GM21360 (cell line): Measurements from ENCODE around the gene PRICKLE4.
A peak's percentile ranks its signal among the peaks of the same experiment; 100 is the strongest.

Experiments used
- ATAC-seq: cut with Tn5 transposase; IDR thresholded peaks from one replicate; pipeline ENCODE4 v1.9.1; 2021; ENCODE audit warnings: mild to moderate bottlenecking, moderate library complexity; ENCODE audit not compliant: unreplicated experiment

PRICKLE4 gene

DNA sequence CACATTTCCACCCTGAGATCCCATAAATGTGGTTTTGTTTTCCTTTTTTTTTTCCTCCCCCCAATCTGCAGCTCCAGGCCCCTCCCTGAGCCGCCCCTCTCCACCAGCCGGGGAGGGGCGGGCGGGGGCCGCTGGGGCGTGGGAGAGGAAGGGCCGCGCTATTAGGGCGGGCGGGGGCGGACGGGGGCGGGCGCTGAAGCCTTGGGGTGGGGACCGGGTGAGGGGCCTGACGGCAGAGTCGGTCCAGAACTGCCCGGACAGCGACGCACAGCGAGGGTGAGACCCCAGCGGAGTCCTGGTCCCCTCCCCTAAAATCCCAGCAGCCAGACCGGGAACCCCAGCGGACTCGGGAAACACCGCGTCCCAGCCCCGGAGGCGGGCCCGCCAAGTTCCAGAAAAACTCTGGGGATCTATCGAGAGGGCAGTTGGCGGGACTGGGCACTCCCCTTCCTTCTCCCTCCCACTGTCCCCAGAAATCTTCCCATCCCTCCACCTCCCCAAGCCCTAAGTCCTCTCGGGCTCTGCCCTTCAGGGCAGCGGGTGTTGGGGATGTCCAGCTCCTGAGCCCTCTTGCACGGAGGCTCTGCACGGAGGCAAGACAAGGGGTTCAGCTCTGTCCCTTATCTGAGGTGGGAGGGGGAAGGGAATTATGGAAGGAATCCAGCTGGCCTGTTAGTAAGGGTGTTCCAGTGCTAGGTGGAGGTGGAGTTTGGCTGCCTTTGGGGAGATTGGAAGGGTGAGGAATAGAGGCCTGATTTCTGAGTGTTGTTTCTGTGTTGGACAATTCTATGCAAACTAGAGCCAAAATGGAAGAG, at the start of gene PRICKLE4:
PRICKLE4 (plus strand) TSS at position 232 of the 815 bp plus-strand sequence. CDS start 2,692 bp downstream, outside the sequence.
- ATAC-seq = no peak

- ATAC-seq = no peak
Measured at GRCh38 chr6:41731561-41732086, 49.0 kb upstream of the PRICKLE4 start.

- no peak for ATAC-seq
Measured at GRCh38 chr6:41732149-41732548, 48.4 kb upstream of the PRICKLE4 start.

DNA sequence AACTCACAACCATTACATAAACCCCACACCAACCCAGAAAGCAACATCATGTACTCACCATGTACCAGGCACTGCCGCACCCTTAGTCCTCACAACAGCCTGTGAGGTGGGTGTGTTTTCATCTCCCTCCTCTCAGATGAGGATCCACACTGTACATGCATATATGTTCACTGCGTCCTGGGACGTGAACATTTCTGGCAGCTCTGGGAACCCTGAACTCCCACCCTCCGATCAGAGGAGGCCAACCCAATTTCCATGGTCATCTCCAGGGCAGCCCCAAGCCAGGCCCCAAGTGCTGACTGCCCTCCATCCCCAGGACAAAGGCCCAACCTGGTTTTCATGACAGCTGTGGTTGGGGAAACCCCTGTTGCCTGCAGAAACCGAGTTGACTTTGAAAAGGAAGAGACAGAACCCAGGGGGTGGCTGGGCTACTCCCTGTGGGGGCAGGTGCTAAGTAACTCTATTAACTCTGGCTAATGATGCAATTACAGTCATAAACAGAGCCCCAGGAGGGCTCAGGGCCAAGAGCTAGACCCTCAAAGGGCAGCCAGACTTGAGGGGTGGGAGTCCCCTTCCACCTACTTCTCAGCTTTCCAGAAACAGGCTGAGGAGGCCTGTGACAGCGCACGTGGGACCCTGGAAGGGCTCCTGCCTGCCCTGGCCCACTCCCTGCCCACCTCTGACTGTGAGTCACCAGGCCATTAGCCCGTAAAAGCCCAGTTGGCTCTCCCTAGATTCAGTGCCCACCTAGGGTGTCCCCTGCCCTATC, 47.8 kb upstream of the PRICKLE4 start:
- no peak for ATAC-seq

DNA sequence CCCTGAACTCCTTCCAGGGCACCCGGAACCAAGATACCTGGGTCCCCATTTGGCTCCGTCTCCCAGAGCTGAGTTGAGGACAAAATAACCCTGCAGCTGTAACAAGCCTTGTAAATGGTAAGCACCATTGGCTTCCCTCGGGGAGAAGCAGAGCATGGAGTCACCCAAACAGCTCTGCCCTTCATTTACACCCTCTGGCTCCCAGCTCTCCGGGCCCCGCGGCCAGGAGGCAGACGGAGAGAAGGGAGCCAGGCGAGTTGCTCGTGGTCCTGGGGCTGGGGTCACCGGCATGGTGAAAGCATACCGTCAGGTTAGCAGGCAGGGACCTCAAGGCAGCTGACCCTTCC, 47.2 kb upstream of the PRICKLE4 start:
- no peak for ATAC-seq

DNA sequence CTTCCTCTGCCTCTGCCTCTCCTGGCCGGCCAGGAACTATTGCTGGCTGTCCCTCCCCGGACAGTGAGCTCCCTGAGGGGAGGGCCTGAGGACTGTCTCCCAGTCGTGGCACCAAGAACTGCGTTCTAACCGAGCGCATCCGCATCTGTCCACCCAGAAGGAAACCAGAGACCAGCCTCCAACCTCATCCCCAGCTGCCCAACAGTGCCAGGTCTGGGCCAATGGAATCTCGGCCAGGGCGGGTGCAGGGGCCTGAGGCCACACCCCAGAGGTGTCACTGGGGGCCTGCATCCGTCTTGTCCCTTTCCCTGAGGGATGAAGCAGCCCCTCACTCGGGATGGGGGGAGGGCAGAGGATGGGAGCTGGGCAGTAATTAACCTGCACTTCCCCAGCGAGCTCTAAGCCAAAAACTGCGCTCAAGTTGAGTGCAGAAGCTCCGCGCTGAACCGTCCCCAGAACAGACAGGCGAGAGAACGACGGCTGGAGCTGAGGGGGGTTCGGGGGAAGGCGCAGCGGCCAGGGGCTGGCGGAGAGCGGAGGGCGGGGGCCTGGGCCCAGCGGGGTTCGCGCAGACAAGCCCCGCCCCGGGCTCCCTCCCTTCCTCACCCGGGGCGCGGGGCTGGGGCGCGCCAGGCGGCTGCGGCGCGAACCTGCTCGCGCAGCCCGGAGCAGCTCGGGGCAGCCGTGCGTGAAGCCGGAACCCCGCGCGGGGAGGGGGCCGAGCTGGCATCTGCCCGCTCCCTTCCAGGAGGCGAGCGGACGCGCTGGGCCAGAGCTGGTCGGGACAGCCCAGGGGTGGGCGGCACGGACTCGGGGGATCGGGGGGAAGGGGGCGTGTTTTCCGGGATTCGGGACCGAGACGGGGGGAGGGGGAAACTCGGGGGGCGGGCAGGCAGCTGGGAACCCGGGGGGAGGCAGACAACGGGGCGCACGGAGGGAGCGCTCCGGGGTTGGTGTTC, 46.6 kb upstream of the PRICKLE4 start:
- ATAC-seq = peak; percentile 43

DNA sequence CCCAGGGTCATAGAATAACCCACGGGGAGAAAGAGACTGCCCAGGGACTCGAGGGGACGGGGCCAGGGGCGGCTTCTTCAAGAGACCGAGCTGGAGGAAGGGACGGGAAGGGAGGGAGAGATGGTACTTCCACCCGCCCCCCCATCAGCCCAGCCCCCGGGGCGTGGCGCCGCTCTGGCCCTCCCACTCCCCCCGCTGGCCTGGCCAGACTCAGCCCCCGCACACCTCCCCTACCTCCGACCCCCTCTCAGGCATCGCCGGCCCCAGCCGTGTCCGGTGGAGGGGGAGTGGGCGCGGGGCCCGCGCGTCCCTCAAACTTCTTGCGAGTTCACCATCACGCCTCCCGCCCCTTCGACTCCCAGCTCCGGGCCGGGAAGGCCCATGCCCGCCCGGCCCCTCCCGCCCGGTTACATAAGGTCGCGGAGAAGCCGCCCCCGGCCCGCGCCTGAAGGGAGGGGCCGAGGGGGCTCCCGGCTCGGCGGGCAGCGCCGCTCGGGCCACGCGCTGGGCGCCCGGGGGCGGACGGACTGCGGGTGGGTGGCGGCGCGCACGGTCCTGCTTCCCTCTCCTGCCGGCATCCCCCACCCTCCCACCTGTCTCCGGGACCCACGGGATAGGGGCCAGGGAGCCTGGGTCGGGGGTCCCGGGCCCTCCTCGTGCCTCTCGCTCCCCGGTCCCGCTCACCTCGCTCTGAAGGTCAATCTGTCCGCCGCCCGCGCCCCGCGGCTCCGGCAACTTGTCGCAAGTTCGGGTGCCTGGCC, 45.7 kb upstream of the PRICKLE4 start:
- ATAC-seq = peak; percentile 20

- peak; percentile 44 for ATAC-seq
Measured at GRCh38 chr6:41735427-41736185, 45.0 kb upstream of the PRICKLE4 start, which contains the start of gene TFEB. Gene TFEB, minus strand, starts transcription at chr6:41735608. Its CDS starts 44,395 bp downstream, at chr6:41691213.

DNA sequence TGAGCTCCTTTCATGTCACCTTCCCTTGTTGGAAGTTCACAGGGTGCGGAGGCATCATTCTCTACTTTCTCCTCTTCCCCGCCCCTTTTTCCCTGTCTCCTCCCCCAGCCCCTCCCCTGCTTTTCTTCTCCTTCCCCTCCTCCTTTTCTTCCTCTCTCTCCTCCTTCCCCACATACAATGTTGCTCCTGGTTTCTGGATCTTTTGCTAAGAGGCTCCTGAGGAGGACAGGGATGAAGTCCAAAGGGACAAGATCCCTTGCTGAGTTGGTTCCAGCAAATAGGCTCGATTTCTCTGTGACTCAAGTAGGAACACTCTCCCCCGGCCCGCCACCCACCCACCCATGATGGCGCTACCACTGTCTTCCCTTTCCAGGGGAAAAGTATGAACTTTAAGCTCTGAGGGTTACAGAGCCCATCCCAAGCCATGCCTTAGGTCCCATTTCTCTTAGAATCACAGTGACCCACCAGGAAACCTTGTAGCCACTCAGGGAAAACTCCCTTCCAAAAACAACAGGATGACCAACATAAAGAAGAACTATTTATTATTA, 44.3 kb upstream of the PRICKLE4 start:
- ATAC-seq = no peak

DNA sequence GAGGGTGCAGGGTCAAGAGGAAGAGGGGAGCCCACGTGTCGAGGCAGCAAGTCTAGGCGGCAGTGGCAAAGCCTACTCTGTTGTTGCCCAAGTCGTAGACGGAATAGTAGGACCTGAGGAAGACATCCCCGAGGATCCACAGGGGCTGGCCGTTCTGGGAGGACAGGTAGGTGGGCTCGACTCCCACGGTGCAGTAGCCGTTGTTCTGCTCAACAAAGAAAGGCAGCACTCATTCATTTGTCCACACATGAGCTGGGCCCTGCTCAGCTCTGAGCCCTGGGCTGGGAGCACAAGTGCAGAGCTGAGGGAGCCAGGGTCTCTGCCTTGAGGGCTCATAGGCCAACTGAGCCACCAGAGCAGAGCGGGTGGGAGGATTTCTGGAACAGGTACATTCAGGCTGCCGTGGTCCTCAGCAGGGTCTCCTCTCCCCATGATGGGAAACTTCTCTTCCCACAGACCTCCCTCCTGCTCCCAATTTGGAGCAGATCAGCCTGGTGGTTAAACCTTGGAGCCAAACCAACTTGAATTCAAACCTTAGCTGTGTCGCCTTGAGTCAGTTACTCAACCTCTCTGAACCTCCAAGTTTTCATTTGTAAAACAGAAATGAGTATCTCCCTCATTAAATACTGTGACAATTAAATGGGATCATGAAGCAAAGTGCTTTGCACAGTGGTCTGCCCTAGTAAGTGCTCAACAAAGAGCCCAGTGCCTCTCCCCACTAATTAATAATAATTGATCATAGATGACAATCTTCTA, 43.6 kb upstream of the PRICKLE4 start:
- no peak for ATAC-seq

- no peak for ATAC-seq
Measured at GRCh38 chr6:41737591-41738130, 42.9 kb upstream of the PRICKLE4 start.

- ATAC-seq = no peak
Measured at GRCh38 chr6:41739041-41739440, 41.5 kb upstream of the PRICKLE4 start.

DNA sequence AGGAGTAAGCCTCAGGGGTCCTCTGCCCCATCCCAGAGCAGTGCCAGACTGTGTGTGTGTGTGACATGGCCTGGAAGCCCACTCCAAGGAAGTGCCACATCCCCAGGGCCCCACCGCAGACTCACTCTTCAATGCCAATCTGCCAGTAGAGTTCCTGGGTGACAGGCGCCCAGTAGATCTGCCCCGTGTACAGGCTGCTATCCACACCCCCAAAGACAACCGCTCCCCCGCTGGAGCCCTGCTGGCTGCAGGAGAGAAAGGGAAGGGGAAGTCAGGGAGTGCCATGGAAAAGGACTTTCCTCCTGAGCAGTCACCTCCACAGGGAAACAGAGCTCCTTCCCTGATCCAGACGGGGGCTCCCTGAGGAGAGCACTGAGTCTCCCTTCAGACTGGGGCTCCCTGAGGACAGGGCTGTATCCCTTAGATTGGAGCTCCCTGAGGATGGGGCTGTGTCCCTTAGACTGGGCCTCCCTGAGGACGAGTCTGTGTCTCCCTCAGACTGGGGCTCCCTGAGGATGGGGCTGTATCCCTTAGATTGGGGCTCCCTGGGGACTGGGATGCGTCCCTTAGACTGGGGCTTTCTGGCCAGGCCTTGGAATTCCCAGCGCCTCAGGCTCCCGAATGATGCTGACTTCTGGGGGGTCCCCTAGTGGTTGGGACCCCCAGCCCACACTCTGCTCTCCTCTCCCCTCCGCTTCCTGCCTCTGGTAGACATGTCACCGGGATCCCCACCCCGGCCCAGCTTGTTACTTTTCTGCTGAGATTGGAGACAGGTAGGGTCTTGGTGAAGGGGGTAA, 40.0 kb upstream of the PRICKLE4 start:
- ATAC-seq = no peak

DNA sequence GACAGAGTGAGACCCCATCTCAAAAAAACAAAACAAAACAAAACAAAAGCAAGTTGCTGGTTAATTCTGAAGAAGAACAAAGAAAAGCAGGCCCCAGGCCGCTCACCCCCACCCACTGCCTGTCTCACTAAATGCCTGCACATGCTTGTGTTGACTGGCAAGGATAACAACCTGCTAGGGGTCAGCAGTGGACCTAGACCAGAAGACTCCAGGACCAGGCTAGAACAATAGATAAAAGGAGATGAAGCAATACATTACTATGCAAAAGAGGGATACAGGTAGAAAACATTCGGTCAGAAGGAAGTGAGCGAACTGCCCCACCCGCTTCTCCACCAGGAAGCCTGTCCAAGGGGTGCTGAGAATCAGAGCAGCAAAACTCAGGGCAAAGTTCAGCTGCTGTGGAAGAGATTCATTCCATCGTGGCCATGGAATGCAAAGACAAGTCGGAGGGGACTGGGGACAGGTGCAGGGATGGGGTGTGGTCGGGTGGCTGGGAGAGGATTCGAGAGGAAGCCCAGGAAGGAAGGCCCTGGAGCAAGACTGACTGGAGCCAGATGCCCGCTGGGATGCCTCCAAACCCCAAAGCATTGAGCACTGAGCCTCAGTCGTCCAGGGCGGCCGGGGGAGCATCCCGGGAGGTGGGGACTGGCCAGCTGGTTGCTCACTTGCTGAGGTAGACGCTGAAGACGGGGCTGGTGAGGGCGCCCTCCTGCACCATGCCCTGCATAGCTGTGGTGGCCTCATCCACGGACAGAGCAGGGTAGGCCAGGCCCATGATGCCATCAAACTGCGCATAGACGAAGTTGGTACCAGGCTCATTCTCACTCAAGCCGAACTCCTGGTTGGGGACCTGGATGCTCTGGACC, 38.7 kb upstream of the PRICKLE4 start:
- ATAC-seq = no peak

- no peak for ATAC-seq
Measured at GRCh38 chr6:41743406-41744235, 37.0 kb upstream of the PRICKLE4 start.
